ENCODE data around the gene AHI1.
"Not testable (repeated sequence)": the region's sequence is repeated elsewhere in the genome, so short reads cannot be mapped to it uniquely, and the experiment has no call there.

Gene AHI1

DNA sequence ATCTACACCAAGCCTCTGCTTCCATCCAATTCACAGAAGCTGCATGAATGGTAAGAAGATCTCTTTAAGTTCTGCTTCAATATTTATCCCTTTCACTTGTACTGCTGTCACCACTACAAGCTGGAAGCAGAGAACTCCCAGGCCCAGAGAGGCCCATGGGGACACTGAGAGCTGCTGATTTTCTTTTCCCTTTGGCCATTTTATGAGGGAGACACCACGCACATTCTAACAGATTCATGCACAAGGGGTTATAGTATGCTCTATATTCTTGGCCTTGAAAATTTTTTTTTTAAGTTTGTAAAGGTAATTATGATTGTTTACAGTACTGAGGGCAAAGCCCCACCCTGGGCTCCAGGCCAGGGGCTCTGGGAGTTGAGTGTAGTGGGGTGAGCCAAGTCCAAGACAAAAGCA is 228.1 kb downstream of the AHI1 start:
- no peak for DNase-seq (ENCODE audit: extremely low read depth in 1 of 2, low read depth in 1 of 2)

- DNase-seq (ENCODE audit: extremely low read depth in 1 of 2, low read depth in 1 of 2): no peak
These were observed 228.8 kb downstream of the AHI1 start for GRCh38 chr6:135268740-135269139.

- no peak for DNase-seq (ENCODE audit: extremely low read depth in 1 of 2, low read depth in 1 of 2)
These were observed 229.3 kb downstream of the AHI1 start for GRCh38 chr6:135268263-135268662.

DNA sequence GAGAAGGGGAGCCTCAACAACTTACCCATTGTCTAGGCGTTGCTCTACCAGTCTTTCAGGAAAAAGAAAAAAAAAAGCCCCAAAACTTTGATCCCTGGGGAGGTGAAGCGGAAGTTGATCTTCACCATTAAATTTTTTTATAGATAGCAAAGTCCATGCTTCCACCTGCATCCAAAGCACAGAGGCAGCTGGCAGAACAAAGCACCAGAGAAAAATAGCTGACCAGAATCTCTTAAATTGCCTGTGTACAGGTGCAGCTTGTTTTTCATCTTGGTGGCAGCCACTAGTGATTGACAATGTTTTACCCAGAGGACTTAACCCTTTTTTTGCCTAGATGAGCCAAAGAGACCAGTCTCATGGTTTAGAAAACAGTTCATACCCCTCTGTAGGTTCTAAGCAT is 230.5 kb downstream of the AHI1 start:
- DNase-seq (ENCODE audit: extremely low read depth in 1 of 2, low read depth in 1 of 2): no peak

DNA sequence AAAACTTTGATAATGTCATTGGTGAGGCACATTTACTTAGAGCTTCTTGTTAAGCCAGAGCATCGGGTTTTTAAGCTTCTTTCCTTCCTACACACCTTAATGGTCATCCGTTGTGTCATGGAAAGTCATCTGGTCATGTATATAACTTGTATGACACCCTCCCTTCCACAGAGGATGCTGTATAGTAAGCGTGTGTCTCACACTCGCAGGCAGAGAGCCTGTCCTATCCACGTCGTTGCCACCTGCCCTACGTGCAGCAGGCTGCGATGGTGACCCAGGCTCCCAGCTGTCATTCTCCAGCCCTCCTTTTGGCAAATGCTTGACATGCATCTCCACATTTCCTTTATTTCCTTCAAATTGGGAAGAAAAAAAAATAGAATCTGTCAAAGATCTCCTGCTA is 230.9 kb downstream of the AHI1 start:
- no peak for DNase-seq (ENCODE audit: extremely low read depth in 1 of 2, low read depth in 1 of 2)

GRCh38 chr6:135265278-135265677 is 232.3 kb downstream of the AHI1 start:
- DNase-seq (ENCODE audit: extremely low read depth in 1 of 2, low read depth in 1 of 2): no peak

DNA sequence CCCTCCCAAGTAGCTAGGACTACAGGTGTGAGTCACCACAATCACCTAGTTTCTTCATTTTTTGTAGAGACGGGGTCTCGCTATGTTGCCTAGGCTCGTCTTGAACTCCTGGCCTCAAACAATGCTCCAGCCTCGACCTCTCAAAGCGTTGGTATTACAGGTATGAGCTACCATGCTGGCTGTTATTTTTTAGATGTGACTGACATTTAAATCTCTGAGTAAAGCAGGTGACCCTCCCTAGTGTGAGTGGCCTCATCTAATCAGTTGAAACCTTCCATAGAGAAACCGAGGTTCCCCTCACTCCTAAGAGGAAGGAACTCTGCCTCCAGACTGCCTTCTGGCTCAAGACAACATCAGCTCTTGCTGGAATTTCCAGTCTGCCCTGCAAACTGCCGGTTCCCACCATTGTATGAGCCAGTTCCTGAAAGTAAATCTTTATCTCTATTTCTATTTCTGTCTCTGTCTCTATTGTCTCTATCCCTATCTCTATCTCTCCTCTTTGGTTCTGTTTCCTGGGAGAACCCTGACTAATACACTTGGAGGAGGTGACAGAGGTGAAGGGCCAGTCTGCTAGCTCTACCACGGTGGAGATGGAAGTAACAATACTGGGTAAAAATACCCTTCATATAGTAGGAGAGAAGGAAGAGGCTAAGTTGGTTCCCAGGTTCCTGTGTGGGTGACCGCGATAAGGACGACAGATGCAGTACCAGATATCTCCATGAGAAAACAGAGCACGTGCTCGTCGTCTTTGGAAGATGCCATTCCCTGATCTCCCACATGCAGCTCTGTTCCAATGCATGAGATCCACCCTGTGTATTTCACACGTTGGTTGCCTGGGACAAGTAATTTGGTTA is 235.4 kb downstream of the AHI1 start:
- DNase-seq (ENCODE audit: extremely low read depth in 1 of 2, low read depth in 1 of 2): no peak

DNA sequence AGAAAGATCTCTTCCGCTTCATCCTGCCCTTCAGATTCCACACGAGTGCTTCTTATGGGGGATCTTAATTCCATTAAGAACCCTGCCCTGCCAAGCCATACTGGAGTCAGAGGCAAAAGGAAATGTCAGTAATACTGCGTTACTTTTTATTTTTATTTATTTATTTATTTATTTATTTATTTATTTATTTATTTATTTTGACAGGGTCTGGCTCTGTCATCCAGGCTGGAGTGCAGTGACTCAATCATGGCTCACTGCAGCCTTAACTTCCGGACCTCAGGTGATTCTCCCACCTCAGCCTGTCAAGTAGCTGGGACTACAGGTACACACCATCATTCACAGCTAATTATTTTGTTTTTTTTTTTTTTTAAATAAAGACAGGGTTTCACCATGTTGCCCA is 236.9 kb downstream of the AHI1 start:
- no peak for DNase-seq (ENCODE audit: extremely low read depth in 1 of 2, low read depth in 1 of 2)

DNA sequence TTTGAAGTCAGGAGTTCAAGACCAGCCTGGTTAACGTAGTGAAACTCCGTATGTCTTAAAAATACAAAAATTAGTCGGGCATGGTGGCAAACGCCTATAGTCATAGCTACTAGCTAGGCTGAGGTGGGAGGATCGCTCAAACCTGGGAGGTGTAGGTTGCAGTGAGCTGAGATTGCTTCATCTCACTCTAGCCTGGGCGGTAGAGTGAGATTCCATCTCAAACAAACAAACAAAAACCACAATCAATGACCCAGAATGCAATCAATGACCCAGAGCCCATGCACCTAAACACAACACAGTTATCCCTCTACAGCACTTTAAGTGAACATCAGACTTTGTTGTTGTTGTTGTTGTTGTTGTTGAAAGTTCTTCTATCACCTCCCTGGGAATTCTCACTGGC is 238.6 kb downstream of the AHI1 start:
- DNase-seq (ENCODE audit: extremely low read depth in 1 of 2, low read depth in 1 of 2): no peak

DNA sequence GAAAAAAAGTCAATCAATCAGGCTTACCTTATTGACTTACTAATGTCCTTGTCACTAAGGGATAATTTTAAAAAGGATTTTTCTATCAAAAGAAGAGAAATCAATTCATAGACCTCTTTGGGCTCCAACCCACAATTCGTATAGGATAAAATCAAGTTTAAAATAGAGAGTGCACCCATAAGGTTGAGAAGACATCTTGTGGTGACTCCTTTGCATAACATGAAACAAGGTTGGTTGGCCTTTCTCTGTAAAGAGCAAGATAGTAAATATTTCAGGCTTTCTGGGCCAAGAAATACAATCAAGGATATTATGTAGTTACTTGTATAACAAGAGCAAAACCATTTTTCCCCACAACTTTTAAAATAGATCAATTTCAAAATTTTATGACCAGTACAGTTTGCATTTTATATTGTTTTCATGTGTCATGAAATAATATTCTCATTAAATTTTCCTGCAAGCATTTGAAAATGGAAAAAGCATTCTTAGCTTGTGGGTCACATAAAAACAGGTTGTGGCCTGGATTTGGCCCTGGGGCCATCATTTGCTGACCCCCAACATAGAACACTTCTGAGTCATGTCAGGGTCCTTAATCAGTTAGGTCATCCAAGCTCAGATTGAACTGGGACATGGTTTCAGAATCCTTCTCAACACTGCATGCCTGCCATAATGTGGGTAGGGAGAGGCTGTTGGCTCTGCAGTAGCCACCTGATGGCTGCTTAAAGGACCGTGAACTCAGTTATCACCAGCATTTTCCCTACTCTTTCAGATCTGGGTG is 239.7 kb downstream of the AHI1 start:
- DNase-seq (ENCODE audit: extremely low read depth in 1 of 2, low read depth in 1 of 2): no peak

GRCh38 chr6:135256866-135257265 is 240.7 kb downstream of the AHI1 start:
- DNase-seq (ENCODE audit: extremely low read depth in 1 of 2, low read depth in 1 of 2): no peak

DNA sequence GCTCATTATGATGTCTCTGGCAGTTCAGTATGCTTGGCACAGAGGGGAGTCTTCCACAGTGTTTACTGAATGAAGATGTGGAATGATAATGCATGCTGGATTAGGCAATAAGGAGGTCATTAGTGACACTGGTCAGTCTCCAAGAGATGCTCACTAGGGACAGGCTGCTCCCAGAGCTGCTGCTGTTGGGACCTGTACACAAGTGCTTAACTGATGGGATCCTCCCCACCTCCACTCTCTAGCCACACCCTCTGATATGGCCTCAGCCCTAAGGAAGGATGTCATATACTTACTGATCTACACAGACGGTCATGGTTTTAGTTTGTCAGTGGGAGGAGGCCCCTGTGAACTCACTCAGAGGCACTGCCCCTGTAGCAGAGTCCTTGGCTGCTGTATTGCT is 243.1 kb downstream of the AHI1 start:
- DNase-seq (ENCODE audit: extremely low read depth in 1 of 2, low read depth in 1 of 2): no peak

DNA sequence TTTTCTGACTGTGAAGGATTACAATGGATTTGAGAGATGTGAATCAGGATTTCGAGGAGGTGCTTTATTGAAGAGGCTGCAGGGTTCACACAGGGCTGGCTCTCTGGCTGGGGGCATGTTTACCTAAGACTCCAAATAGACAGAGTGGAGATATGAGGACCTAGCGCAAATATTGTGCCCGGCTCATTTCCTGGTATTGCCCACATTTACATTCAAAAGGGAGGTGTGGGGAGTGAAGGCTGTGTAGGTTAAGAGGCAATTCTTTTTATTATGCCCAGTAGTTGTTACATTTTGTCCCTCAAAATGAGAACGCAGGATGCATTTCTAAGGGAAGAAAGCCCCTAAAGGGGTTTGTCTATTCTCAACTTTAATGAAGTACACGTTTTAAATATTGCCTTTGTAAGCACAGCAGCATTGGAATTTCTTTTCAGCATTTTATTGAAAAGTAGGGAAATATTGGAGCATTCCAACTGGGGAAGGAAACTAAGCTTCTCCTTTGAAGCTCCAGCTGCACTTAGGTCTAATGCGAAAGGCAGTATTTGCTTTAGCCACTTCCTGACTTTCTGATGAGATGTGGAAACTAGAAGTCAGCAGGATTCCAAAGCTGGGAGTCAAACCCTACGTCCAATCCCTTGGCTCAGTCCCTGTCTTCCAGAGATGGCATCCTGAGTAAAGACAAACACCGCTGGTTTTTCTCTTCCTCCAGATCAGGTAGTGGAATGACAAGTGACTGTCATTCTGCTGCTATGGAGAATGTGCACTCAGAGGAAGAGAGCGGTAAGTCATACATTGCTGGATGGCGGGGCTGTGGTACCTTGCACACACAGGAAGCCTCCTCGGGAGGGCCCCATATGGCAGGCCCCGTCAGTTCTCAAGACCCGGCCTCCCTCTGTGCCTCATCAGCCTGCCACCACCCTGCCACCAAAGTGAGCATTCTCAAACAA is 245.8 kb downstream of the AHI1 start:
- no peak for DNase-seq (ENCODE audit: extremely low read depth in 1 of 2, low read depth in 1 of 2)

- DNase-seq (ENCODE audit: extremely low read depth in 1 of 2, low read depth in 1 of 2): no peak
These were observed 246.6 kb downstream of the AHI1 start for GRCh38 chr6:135250751-135251497.

- no peak for DNase-seq (ENCODE audit: extremely low read depth in 1 of 2, low read depth in 1 of 2)
These were observed 247.3 kb downstream of the AHI1 start for GRCh38 chr6:135250234-135250633.

GRCh38 chr6:135246412-135247012 is 251.0 kb downstream of the AHI1 start:
- DNase-seq (ENCODE audit: extremely low read depth in 1 of 2, low read depth in 1 of 2): not testable (repeated sequence)

DNA sequence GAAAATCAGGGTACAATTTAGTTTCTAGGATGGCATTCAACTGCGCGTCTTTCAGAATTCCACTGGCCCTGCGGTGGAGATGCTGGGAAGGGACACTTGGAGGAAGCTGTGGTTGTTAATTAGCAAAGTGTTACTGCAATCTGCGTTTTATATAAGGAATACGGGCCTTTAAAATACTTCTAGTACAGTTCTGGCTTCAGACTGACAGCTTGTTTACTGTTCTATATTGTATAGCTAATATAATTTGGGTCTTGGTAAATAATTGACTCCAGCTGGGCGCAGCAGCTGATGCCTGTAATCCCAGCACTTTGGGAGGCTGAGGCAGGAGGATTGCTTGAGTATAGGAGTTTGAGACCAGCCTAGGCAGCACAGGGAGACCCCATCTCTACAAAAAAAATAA is 252.7 kb downstream of the AHI1 start:
- no peak for DNase-seq (ENCODE audit: extremely low read depth in 1 of 2, low read depth in 1 of 2)

GRCh38 chr6:135243871-135244796 is 253.4 kb downstream of the AHI1 start:
- DNase-seq (ENCODE audit: extremely low read depth in 1 of 2, low read depth in 1 of 2): no peak

GRCh38 chr6:135240711-135241110 is 256.8 kb downstream of the AHI1 start:
- DNase-seq (ENCODE audit: extremely low read depth in 1 of 2, low read depth in 1 of 2): no peak

All from stimulated activated CD8-positive, alpha-beta memory T cell treated with anti-CD3 and anti-CD28 coated beads, Interleukin-7, amount 100 ng/mL, for 48 hours (primary cell).